GM12864 (cell line): ENCODE data around the gene CLCA4.

Experiments
- DNase-seq: peaks from one replicate; pipeline ENCODE4 v3.0.0-alpha.2; 2011; ENCODE audit warnings: low read depth
- H3K4me3 ChIP-seq: 2 replicates; pipeline ENCODE4 v1.5.1; 2011; ENCODE audit warnings: mild to moderate bottlenecking, low read depth, low read length, control low read depth
- TF ChIP-seq, protein P1 (sequence below): IDR thresholded peaks from 2 replicates; pipeline ENCODE4 v1.5.1; 2011; ENCODE audit warnings: low read depth, mild to moderate bottlenecking, moderate library complexity, low read length, control low read depth, inconsistent platforms; ENCODE audit errors: missing control alignments

CLCA4 gene

DNA sequence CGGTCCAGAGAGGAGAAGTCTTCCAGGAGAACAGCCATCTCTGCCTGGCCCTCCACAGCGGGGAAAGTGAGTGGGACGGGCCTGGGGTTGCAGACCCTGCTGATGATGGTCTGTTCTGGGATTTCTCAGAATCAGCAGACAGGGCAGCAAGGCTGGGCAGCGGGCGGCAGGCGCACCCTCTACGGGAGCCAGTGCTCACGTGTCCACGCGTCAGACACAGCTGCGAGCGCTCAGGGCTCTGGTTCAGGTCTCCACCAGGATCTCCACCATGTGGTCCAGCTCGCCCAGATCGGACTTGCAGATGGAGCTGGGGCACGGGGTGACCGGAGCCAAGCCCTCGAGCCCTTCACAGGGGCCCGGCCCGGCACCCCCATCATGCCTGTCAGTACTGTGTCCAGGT is 5.5 kb downstream of the CLCA4 start:
- TF ChIP-seq, protein P1, sequence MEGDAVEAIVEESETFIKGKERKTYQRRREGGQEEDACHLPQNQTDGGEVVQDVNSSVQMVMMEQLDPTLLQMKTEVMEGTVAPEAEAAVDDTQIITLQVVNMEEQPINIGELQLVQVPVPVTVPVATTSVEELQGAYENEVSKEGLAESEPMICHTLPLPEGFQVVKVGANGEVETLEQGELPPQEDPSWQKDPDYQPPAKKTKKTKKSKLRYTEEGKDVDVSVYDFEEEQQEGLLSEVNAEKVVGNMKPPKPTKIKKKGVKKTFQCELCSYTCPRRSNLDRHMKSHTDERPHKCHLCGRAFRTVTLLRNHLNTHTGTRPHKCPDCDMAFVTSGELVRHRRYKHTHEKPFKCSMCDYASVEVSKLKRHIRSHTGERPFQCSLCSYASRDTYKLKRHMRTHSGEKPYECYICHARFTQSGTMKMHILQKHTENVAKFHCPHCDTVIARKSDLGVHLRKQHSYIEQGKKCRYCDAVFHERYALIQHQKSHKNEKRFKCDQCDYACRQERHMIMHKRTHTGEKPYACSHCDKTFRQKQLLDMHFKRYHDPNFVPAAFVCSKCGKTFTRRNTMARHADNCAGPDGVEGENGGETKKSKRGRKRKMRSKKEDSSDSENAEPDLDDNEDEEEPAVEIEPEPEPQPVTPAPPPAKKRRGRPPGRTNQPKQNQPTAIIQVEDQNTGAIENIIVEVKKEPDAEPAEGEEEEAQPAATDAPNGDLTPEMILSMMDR: no peak
- no peak for DNase-seq
- no peak overlapping the region for H3K4me3 ChIP-seq

DNA sequence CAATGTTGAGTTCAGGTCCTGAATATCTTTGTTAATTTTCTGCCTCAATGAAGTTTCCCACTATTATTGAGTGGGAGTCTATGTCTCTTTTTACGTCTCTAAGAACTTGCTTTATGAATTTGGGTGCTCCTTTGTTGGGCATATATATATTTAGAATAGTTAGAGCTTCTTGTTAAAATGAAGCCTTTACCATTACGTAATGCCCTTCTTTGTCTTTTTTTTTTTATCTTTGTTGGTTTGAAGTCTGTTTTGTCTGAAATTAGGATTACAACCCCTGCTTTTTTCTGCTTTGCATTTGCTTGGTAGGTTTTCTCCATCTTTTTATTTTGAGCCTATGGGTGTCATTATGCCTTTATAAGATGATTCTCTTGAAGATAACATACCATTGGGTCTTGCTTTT is 10.9 kb downstream of the CLCA4 start:
- TF ChIP-seq, protein P1: no peak
- no peak for DNase-seq
- H3K4me3 ChIP-seq: no peak overlapping the region

DNA sequence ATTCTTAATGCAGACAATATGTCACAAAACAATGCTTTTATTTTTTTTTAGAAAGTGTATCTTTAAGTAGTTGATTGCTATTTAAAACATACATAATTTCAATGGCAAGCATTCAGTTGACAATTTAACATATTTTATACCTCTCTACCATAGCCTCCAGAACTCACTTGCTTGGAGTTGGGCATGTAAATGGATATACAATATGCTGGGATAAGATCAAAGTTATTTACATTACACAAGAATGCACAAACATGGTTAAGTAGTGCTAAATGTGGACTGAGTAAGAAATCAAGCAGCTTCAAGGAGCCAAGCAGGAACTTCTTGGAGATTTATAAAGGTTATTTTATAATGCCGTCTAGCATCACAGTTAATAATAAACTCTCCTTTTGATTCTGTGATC is 17.0 kb downstream of the CLCA4 start:
- TF ChIP-seq, protein P1: no peak
- no peak for DNase-seq
- H3K4me3 ChIP-seq: no peak overlapping the region

DNA sequence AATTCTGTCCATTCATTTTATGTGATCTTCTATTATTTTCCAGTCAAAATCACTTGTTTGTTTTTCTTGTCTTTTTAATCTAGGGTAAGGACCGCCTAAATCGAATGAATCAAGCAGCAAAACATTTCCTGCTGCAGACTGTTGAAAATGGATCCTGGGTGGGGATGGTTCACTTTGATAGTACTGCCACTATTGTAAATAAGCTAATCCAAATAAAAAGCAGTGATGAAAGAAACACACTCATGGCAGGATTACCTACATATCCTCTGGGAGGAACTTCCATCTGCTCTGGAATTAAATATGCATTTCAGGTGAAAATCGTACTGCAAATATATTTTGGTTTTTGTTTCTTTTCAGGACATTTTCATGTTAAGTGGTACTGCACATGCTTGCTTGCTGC is 20.5 kb downstream of the CLCA4 start:
- H3K4me3 ChIP-seq: no peak overlapping the region
- TF ChIP-seq, protein P1: no peak
- no peak for DNase-seq

DNA sequence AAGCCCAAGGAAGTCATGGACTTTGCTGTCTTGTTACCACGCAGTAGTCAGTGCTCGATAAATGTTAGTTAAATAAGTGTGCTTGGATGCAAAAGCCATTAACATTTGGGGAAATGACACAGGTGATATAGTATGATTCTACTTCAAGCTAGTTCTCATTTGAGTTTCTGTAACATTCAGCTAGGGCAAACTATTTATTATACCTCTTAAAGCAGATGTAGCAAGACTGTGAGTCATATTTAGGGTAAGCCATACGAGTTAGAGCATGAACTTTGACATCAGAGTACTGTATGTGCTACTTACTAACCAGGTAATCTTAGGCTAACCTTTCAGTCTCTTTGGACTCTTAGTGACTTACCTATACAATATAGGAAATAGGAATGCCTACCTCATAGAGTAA is 21.0 kb downstream of the CLCA4 start:
- no peak overlapping the region for H3K4me3 ChIP-seq
- no peak for DNase-seq
- TF ChIP-seq, protein P1: no peak

DNA sequence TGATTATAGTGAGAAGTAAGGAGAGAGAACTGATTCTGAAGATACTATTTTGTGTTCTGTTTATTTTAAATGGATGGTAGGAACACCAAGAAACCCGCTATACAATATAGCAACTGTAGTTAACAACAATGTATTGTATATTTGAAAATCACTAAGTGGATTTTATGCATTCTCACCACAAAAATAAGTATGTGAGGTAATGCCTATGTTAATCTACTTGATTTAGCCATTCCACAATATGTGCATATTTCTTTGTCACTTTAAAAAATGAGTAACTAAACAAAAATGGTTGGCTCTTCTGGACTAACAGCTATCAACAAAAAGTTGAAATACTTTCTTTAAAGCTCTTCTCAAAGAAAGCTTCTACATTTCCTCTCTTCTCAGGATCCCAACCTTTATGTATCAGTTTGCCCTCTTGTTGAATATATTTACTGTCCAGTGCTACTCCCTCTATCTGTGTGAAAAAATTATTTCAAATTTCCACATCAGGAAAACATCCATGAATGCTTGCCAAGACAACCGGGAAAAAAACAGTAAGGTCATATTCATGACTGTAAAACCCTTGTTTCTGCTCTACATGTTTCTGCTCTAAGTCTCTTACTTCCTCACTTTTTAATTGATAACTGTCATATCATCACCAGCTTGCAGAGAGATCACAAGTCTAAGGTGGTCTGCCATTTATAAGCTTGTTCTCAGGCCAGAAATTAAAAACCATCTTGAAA is 27.0 kb downstream of the CLCA4 start:
- DNase-seq: no peak
- H3K4me3 ChIP-seq: no peak overlapping the region
- TF ChIP-seq, protein P1: no peak

DNA sequence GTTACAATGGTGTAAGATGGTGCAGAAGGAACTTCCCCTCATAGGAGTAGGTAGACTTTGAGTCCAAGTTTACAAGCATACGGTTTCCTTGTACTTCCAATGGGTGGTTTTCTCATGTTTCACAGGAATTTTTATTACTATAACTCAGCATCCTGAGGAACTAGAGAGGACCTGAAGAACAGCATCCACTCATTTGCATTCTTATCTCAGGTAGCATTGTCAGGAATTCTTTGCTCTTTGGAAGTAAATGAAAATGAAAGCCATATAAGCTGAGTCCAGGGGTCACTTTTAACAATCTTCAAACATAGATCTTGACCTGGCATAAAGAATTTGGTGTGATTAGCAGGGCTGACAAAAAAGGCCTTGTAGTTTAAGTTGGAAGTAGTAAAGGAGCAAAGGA is 34.4 kb downstream of the CLCA4 start:
- DNase-seq: no peak
- no peak overlapping the region for H3K4me3 ChIP-seq
- TF ChIP-seq, protein P1: no peak
